Transverse colon (tissue), 4 donors: Measurements from ENCODE around the gene DPT.

Source experiments
- EP300 ChIP-seq: sonication (generic); formaldehyde crosslinking; IDR thresholded peaks from one replicate; pipeline ENCODE4 v1.6.1; 2017; ENCODE audit warnings: antibody characterized with exemption, low read depth
- POLR2A ChIP-seq: fragments of 450-650 bp; IDR thresholded peaks from one replicate; pipeline ENCODE4 v1.6.1; 2016; ENCODE audit warnings: antibody characterized with exemption, mild to moderate bottlenecking, moderate library complexity
- POLR2AphosphoS5 ChIP-seq, 3 donors: sonication (generic); formaldehyde crosslinking; IDR thresholded peaks; one replicate each; pipeline ENCODE4 v1.6.1; 2016; ENCODE audit warnings: antibody characterized with exemption in 3 of 3
- TF ChIP-seq, protein P1 (sequence below), 5 experiments: fragments of 200-600 bp in 3 of 5; fragments of 450-650 bp in 2 of 5; sonication (generic) in 3 of 5; IDR thresholded peaks; 1 replicate in 2 of 5; 2 replicates in 3 of 5; pipeline ENCODE4 v1.5.1; 2016 to 2017; ENCODE audit warnings: antibody characterized with exemption in 5 of 5, inconsistent platforms in 3 of 5, mild to moderate bottlenecking in 2 of 5, moderate library complexity in 1 of 5

DNA sequence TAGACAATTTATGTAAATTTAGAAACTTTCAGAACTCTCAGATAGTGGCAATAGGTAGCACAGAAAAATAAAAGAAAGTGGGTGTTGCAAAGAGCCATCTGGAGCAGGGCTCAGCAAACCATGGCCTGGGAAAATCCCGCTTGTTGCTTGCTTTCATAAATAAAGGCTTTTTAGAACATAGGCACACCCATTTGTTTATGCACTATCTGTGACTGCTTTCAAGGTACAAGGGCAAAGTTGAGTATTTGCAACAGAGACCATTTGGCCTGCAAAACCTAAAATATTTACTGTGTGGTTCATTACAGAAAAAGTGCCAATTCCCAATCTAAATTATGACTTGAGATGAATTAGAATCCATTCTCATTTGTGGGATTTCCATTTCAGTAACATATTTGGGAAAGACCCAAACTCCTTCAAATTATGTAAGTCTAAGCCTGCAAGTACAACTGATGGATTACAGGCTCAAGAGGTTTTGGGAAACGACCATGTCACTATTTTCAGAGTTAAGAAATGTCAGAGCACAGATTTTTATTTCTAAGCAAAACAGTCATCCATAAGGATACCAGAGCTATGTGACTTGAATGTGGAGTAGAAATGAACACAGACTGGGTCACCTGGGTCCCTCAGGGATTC lies 43.5 kb upstream of the DPT start:
- TF ChIP-seq POLR2AphosphoS5 (IDR thresholded peaks at IDR 0.05) (peak in 1 of 3 donors; percentile 39), POLR2A (no peak), EP300 (no peak)
- TF ChIP-seq, protein P1, sequence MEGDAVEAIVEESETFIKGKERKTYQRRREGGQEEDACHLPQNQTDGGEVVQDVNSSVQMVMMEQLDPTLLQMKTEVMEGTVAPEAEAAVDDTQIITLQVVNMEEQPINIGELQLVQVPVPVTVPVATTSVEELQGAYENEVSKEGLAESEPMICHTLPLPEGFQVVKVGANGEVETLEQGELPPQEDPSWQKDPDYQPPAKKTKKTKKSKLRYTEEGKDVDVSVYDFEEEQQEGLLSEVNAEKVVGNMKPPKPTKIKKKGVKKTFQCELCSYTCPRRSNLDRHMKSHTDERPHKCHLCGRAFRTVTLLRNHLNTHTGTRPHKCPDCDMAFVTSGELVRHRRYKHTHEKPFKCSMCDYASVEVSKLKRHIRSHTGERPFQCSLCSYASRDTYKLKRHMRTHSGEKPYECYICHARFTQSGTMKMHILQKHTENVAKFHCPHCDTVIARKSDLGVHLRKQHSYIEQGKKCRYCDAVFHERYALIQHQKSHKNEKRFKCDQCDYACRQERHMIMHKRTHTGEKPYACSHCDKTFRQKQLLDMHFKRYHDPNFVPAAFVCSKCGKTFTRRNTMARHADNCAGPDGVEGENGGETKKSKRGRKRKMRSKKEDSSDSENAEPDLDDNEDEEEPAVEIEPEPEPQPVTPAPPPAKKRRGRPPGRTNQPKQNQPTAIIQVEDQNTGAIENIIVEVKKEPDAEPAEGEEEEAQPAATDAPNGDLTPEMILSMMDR (IDR thresholded peaks at IDR 0.05): no peak
